Left cardiac atrium (tissue), 4 donors: ENCODE results near the gene ZNF398. TPM values are rescaled to one million over a fixed set of nuclear protein-coding genes. Genes with fewer than 3 reads are reported as not detected.
"Not testable (repeated sequence)": the region's sequence is repeated elsewhere in the genome, so short reads cannot be mapped to it uniquely, and the experiment has no call there.

Source experiments
- ATAC-seq, 2 donors: fragments of 200-7000 bp; cut with Tn5 transposase; one replicate each; pipeline ENCODE4 v1.9.1; 2020; ENCODE audit warnings: mild to moderate bottlenecking in 2 of 2, moderate library complexity in 2 of 2
- DNase-seq: peaks from one replicate; pipeline ENCODE4 v3.0.0-alpha.2; 2020
- intact Hi-C, 2 donors: fragments of 100-400 bp; cut with DNase I; formaldehyde crosslinking; loops; one replicate each; pipeline versions ENCODE4 v1.14.1 to v1.15.1; 2022 to 2023
- total RNA-seq, 2 donors: library from RNA; stranded (reverse); fragmentation: NEBNext Ultra II Directional; extraction: Animal tissue kit (Norgen Biotek cat#: 25700); gene quantifications; one replicate each; pipeline ENCODE4 v1.2.1, GENCODE V29; 2021
- donor health status: DM: no; HTN: yes; CAD: no.
- donor health status: DM: no; HTN: yes; CAD: no; lungs with severe emphysema.
- donor health status: DM: yes; HTN: yes; CAD: no.
- donor health status: Dilated cardiomyopathy.

Gene ZNF398
- total RNA-seq, 2 donors from 2014 or later, result 7.3 to 10.7 TPM

DNA sequence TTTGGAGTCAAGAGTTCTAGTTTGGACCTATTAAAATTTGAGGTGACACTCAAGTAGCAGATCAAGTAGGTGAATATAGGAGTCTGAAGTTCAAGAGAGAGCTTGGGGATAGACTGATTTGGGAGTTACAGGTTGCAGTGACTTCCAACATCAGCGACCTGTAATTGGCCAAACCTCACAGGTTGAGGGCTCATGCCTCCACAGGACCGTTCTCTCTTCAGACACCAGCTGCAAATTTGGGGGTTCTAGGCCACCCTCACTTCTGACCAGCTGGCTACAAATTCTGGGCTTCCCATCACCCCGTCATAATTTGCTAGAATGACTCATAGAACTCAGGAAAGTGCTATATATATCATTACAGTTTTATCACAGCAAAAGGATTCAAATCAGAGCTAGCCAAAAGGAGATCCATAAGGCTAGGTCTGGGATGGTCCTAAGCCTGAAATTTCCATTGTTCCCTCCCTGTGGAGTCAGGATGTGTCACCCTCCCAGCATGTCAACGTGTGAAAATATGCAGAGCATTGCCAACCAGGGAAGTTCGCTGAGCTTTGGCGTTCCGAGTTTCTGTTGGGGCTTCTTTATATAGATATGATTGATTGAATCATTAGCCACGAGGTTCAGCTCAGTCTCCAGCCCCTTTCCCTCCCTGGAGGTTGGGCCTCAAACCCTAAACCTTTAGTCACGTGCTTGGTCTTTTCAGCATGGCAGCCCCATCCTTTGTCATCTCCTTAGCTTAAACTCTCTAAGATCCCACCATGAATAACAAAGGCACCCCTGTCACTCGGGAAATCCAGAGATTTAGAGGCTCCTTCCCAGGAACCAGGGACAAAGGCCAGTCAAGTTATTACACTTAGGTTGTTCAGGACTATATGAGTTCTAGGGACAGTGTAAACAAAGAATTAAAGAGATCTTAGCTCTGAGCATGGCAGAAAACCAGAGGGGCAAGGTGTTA, 71.5 kb downstream of the ZNF398 start:
- ATAC-seq (no peak), DNase-seq (no peak)
- intact Hi-C loops, result no loop called here

DNA sequence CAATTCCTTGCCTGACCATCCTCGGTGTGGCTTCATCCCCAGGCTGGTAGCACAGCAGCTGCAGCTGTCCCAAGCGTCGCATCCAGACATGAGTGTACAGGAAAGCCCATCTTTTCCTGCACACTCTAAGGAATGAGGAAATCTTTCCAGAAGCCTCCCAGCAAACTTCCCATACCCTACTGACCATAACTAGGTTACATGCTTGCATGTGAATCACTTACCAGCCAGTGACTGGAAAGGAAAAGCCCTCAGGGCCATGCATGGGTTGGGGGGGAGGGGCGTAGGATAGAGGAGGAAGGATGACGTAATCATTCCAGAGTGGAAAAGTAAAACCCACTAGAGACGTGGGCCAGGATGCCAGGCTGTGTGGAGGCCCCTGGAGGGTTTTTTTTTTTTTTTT, 73.3 kb downstream of the ZNF398 start:
- DNase-seq (no peak), ATAC-seq (peak in 1 of 2 donors; percentile 34)
- intact Hi-C loops, result no loop called here

GRCh38 chr7:149223176-149223575, 75.9 kb downstream of the ZNF398 start:
- no peak for ATAC-seq
- DNase-seq, result no peak
- intact Hi-C loops, result no loop called here

DNA sequence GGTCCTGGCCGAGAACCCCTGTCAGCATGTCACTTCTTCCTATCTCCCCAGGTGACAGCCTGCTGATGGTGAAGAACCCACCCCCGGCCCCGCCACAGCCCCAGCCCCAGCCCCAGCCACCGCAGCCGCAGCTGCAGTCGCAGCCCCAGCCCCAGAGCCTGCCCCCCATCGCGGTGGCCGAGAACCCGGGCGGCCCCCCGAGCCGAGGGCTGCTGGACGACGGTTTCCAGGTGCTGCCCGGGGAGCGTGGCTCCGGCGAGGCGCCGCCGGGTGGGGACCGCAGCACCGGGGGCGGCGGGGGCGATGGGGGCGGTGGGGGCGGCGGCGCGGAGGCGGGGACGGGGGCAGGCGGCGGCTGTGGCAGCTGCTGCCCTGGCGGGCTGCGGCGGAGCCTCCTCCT, 76.5 kb downstream of the ZNF398 start:
- intact Hi-C loops, result no loop called here
- no peak for ATAC-seq
- DNase-seq, result no peak

DNA sequence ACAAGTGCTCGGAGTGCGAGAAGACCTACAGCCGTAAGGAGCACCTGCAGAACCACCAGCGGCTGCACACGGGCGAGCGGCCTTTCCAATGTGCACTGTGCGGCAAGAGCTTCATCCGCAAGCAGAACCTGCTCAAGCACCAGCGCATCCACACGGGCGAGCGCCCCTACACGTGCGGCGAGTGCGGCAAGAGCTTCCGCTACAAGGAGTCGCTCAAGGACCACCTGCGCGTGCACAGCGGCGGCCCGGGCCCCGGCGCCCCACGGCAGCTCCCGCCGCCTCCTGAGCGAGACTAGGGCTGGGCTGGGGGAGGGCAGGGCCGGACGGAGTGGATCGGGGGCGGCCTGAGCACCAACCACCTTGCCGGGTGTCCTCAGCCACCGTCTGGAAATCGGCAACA, 77.1 kb downstream of the ZNF398 start:
- DNase-seq (no peak), ATAC-seq (no peak)
- intact Hi-C loops, result no loop called here

DNA sequence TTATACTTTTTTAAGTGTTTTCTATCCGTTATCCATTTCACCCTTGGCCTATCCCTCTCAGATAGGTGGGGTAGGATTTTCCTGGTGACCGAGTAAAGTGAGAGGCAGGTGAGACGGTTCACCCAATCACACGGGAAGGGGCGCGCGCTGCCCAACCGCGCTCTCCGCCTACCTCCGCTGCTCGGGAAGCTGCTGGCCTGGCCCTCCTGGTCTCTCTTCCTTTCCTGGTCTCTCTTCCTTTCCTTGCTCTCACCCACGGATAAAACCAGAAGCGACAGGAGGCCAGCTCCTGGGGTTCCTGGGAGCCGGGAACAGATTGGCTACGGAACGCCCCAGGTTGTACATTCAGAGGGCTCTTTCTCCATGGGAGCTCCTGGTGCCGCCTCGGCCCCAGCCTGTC, 77.9 kb downstream of the ZNF398 start:
- no peak for DNase-seq
- no peak for ATAC-seq
- intact Hi-C loops, result no loop called here

- intact Hi-C loops, result no loop called here
- no peak for ATAC-seq
- no peak for DNase-seq
Observed at GRCh38 chr7:149225656-149226055, 78.4 kb downstream of the ZNF398 start.

GRCh38 chr7:149226366-149226765, 79.1 kb downstream of the ZNF398 start:
- intact Hi-C loops, DNase-seq, ATAC-seq: not testable (repeated sequence)

DNA sequence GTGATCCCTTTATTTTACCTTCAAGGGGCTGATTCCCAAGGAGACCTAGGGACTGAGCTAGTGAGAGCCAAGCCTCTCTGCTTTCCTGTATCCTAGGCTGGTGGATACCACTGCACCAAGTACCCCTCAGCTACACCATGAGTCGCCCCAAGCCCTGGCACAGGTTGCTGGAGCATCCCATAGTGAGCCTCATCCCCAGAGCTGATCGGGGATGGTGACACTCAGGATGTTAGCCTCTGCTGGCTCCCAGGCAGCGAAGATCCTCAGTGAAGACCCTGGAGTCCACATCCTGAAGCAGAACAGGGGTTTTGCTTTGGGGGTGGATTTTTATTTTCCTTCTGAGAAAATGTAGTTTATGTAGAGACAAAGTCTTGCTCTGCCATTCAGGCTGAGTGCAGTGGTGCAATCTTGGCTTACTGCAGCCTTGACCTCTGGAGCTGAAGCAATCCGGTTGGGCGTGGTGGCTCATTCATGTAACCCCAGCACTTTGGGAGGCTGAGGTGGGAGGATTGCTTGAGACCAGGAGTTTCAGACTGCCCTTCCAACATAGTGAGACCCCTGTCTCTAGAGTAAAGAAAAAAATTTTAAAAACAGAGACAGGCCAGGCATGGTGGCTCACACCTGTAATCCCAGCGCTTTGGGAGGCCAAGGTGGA, 79.7 kb downstream of the ZNF398 start:
- intact Hi-C loops, result no loop called here
- no peak for ATAC-seq
- no peak for DNase-seq

DNA sequence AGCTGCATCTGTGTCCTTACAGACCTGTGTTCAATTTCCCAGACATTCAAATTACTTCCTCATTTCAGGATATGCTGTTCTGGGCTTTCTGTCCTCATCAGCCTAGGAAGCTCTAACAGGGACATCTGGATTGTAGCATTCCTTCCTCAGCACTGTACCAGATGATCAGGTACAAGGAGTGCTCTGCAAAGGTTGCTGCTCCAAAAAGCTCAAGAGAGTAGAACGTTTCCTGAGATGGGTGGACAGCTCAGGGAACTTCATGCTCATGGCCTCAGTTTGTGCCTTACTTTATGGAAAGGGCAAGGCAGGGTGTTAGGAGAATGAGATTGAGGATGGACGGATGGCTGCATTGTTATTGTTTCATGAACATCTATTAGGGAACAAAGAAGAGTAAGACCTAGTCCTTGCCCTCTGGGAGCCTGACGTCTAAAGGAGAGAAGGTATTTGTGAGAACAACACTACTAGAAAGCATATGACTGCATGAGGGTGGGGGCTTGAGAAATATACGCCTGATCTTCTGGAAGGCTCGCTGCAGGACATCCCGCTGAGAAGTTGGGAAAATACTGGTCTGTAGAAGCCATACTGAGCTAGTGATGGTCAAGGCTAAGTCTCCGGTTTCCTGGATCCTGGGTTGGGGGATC, 81.7 kb downstream of the ZNF398 start:
- no peak for ATAC-seq
- intact Hi-C loops, result no loop called here
- no peak for DNase-seq

- intact Hi-C loops, result no loop called here
- ATAC-seq, result no peak
- DNase-seq, result no peak
Observed at GRCh38 chr7:149229526-149229925, 82.3 kb downstream of the ZNF398 start.

DNA sequence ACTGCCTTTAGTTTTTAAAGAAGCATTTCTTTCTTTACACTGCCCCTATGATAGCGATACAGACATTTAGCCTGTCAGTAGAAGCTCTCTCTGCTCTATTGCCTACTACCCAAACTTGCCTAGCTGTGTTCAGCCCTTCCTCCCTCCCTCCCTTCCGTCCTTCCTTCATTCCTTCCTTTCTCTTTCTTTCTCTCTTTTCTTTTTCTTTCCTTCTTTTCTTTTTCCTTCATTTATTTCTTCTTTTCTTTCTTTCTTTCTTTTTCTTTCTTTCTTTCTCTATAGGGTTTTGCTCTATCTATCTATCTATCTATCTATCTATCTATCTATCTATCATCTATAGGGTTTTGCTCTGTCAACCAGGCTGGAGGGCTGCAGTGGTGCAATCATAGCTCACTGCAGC, 85.1 kb downstream of the ZNF398 start:
- ATAC-seq, result no peak
- DNase-seq, result no peak
- intact Hi-C loops, result no loop called here

Other genes with a start within 250 kb of the ZNF398 start
- 10 to 100 TPM; 56.2 to 95.3 TPM for gene PDIA4, start 118.9 kb upstream of the ZNF398 start, total RNA-seq
- gene ZNF786, start 56.7 kb upstream of the ZNF398 start, total RNA-seq, result 1 to 10 TPM; 2.9 to 3.0 TPM
- 1 to 10 TPM in 1 of 2 donors, under 1 TPM in 1; 0.79 to 1.0 TPM for gene ZNF425, start 21.1 kb upstream of the ZNF398 start, total RNA-seq
- gene ZNF282, start 48.1 kb downstream of the ZNF398 start, total RNA-seq, result 10 to 100 TPM; 11.5 to 13.3 TPM
- gene ZNF212, start 92.2 kb downstream of the ZNF398 start, total RNA-seq, result 1 to 10 TPM; 4.9 to 6.0 TPM
- 1 to 10 TPM; 5.8 to 8.6 TPM for gene ZNF783, start 114.7 kb downstream of the ZNF398 start, total RNA-seq